H1 (cell line): ENCODE results near the gene TPD52L1.

Experiments used
- ATF3 ChIP-seq: IDR thresholded peaks from 2 replicates; pipeline ENCODE4 v1.6.1; 2011; ENCODE audit warnings: low read depth, mild to moderate bottlenecking, low read length; ENCODE audit not compliant: insufficient read depth
- CTCF ChIP-seq, 3 experiments: IDR thresholded peaks; 1 replicate in 2 of 3; 2 replicates in 1 of 3; pipeline versions ENCODE4 v1.5.1 to v1.6.1; 2011; ENCODE audit warnings: low read length in 3 of 3, mild to moderate bottlenecking in 3 of 3, inconsistent platforms in 2 of 3, low read depth in 1 of 3, moderate library complexity in 1 of 3; ENCODE audit not compliant: insufficient read depth in 1 of 3; ENCODE audit errors: control extremely low read depth in 1 of 3
- EP300 ChIP-seq, 2 experiments: IDR thresholded peaks; 1 replicate in 1 of 2; 2 replicates in 1 of 2; pipeline ENCODE4 v1.6.1; 2011 to 2012; ENCODE audit warnings: low read depth in 2 of 2, low read length in 2 of 2, mild to moderate bottlenecking in 2 of 2, borderline replicate concordance in 1 of 2, inconsistent platforms in 1 of 2, moderate library complexity in 1 of 2
- EZH2 ChIP-seq: fragments of 200-600 bp; sonication (generic); IDR thresholded peaks from 2 replicates; pipeline ENCODE4 v1.7.1; 2012; ENCODE audit warnings: low read depth, mild to moderate bottlenecking, moderate library complexity, low read length, inconsistent platforms; ENCODE audit not compliant: severe bottlenecking
- JUN ChIP-seq: IDR thresholded peaks from 2 replicates; pipeline ENCODE4 v1.6.1; 2011; ENCODE audit warnings: low read depth, mild to moderate bottlenecking, improper control_type of control experiment, low read length
- NANOG ChIP-seq: IDR thresholded peaks from 2 replicates; pipeline ENCODE4 v1.6.1; 2011; ENCODE audit warnings: low read length, low read depth, mild to moderate bottlenecking, inconsistent platforms; ENCODE audit not compliant: insufficient read depth, poor library complexity, severe bottlenecking
- POLR2A ChIP-seq, 2 experiments: IDR thresholded peaks; 1 replicate in 1 of 2; 2 replicates in 1 of 2; pipeline ENCODE4 v1.6.1; 2011; ENCODE audit warnings: low read depth in 2 of 2, low read length in 2 of 2, mild to moderate bottlenecking in 2 of 2; ENCODE audit errors: control extremely low read depth in 1 of 2
- POLR2AphosphoS5 ChIP-seq: IDR thresholded peaks from 2 replicates; pipeline ENCODE4 v1.6.1; 2011; ENCODE audit warnings: low read depth, low read length
- RAD21 ChIP-seq, 2 experiments: IDR thresholded peaks in 1 of 2; conservative IDR thresholded peaks in 1 of 2; 2 replicates each; pipeline ENCODE4 v1.6.1; 2011; ENCODE audit warnings: low read depth in 2 of 2, low read length in 2 of 2, improper control_type of control experiment in 1 of 2, inconsistent platforms in 1 of 2, mild to moderate bottlenecking in 1 of 2, moderate library complexity in 1 of 2
- SRF ChIP-seq: IDR thresholded peaks from 2 replicates; pipeline ENCODE4 v1.6.1; 2011; ENCODE audit warnings: mild to moderate bottlenecking, low read depth, low read length, moderate library complexity
- TAF7 ChIP-seq: optimal IDR thresholded peaks from 2 replicates; pipeline ENCODE3; 2011; ENCODE audit warnings: low read depth, mild to moderate bottlenecking, inconsistent platforms, low read length, moderate library complexity, borderline replicate concordance
- ZNF274 ChIP-seq: IDR thresholded peaks from 2 replicates; pipeline ENCODE4 v1.7.0; 2012; ENCODE audit warnings: low read length, borderline replicate concordance; ENCODE audit errors: extremely low read depth

- TF ChIP-seq CTCF (IDR thresholded peaks at IDR 0.05; ENCODE audit: control extremely low read depth in 1 of 3, insufficient read depth in 1 of 3, low read depth in 1 of 3, low read length in 3 of 3) = no peak
- TF ChIP-seq POLR2A (IDR thresholded peaks at IDR 0.05; ENCODE audit: control extremely low read depth in 1 of 2, low read depth in 2 of 2, low read length in 2 of 2) = no peak
- no peak for TF ChIP-seq ATF3
- TF ChIP-seq SRF = no peak
- no peak for TF ChIP-seq POLR2AphosphoS5
- no peak for TF ChIP-seq NANOG
- TF ChIP-seq JUN = no peak
- TF ChIP-seq ZNF274 = no peak
- no peak for TF ChIP-seq TAF7
- no peak for TF ChIP-seq EZH2
- no peak for TF ChIP-seq EP300 (IDR thresholded peaks at IDR 0.05; ENCODE audit: borderline replicate concordance in 1 of 2, low read depth in 2 of 2, low read length in 2 of 2)
- TF ChIP-seq RAD21 (IDR thresholded peaks at IDR 0.05 in 1 of 2, conservative IDR thresholded peaks at IDR 0.05 in 1 of 2; ENCODE audit: low read depth in 2 of 2, low read length in 2 of 2) = no peak
Observed at GRCh38 chr6:125163811-125164210, 10.2 kb downstream of the TPD52L1 start.
